GM19468 (cell line): ENCODE data around the gene CHN1.

Experiments
- ATAC-seq: cut with Tn5 transposase; IDR thresholded peaks from one replicate; pipeline ENCODE4 v1.9.1; 2021; ENCODE audit warnings: mild to moderate bottlenecking, moderate library complexity, moderate number of reproducible peaks; ENCODE audit not compliant: unreplicated experiment; ENCODE audit errors: extremely low read depth

Gene CHN1

GRCh38 chr2:174945601-174946260 lies 59.5 kb downstream of the CHN1 start:
- no peak for ATAC-seq

- no peak for ATAC-seq
These were observed 66.1 kb downstream of the CHN1 start for GRCh38 chr2:174939046-174939445.

GRCh38 chr2:174931724-174932123 lies 73.5 kb downstream of the CHN1 start:
- no peak for ATAC-seq

- ATAC-seq = no peak
These were observed 75.4 kb downstream of the CHN1 start for GRCh38 chr2:174929786-174930185.

GRCh38 chr2:174925046-174925784 lies 80.0 kb downstream of the CHN1 start:
- ATAC-seq = no peak

GRCh38 chr2:174924061-174924693 lies 81.0 kb downstream of the CHN1 start:
- ATAC-seq = no peak

- ATAC-seq = no peak
These were observed 85.1 kb downstream of the CHN1 start for GRCh38 chr2:174919947-174920595.

GRCh38 chr2:174918886-174919526 lies 86.2 kb downstream of the CHN1 start:
- ATAC-seq = no peak

- ATAC-seq = no peak
These were observed 88.8 kb downstream of the CHN1 start for GRCh38 chr2:174916270-174916930.

- no peak for ATAC-seq
These were observed 90.1 kb downstream of the CHN1 start for GRCh38 chr2:174914853-174915760.

GRCh38 chr2:174908284-174908683 lies 96.9 kb downstream of the CHN1 start:
- ATAC-seq = no peak

GRCh38 chr2:174903264-174903556 lies 102.0 kb downstream of the CHN1 start:
- ATAC-seq = no peak

- ATAC-seq = no peak
These were observed 102.5 kb downstream of the CHN1 start for GRCh38 chr2:174902506-174903263.

GRCh38 chr2:174901075-174901474 lies 104.1 kb downstream of the CHN1 start:
- ATAC-seq = no peak

GRCh38 chr2:174897286-174897685 lies 107.9 kb downstream of the CHN1 start:
- no peak for ATAC-seq

GRCh38 chr2:174893018-174893417 lies 112.2 kb downstream of the CHN1 start:
- no peak for ATAC-seq

GRCh38 chr2:174892546-174892945 lies 112.6 kb downstream of the CHN1 start:
- ATAC-seq = no peak

GRCh38 chr2:174888646-174889271 lies 116.4 kb downstream of the CHN1 start:
- no peak for ATAC-seq
